ENCODE measurements around the gene PEX10. TPM values are rescaled to one million over a fixed set of nuclear protein-coding genes. Genes with fewer than 3 reads are reported as not detected.

Gene PEX10
- total and polyA plus RNA-seq, 10 of the 15 experiments (the other 5 are each of a cell fraction or from before 2014, with no cell fraction given) = 0.24 to 24.9 (median 16.8) TPM; not detected in 1

GRCh38 chr1:2378441-2378851 lies 33.9 kb downstream of the PEX10 start:
- POLR2A ChIA-PET = no interaction called here
- FAIRE-seq = no peak
- no peak for TF ChIP-seq NFIC (IDR thresholded peaks at IDR 0.05; ENCODE audit: low read depth, low read length)
- no peak for TF ChIP-seq CUX1 (IDR thresholded peaks at IDR 0.05; ENCODE audit: insufficient replicate concordance, low read depth, low read length)
- no peak for TF ChIP-seq REST (IDR thresholded peaks at IDR 0.05; ENCODE audit: low read depth, low read length)
- no peak for TF ChIP-seq IKZF2 (IDR thresholded peaks at IDR 0.05)
- TF ChIP-seq KAT2A (conservative IDR thresholded peaks at IDR 0.05; ENCODE audit: control insufficient read depth, low read depth, low read length) = no peak
- no peak for TF ChIP-seq SRF (IDR thresholded peaks at IDR 0.05; ENCODE audit: low read depth in 2 of 2, low read length in 2 of 2)
- no peak for TF ChIP-seq E2F8 (IDR thresholded peaks at IDR 0.05; ENCODE audit: low read depth, partially characterized antibody)
- TF ChIP-seq CEBPZ (IDR thresholded peaks at IDR 0.05; ENCODE audit: low read depth, low read length) = no peak

More at GRCh38 chr1:2378441-2378851, 33.9 kb downstream of the PEX10 start:
- H3K27me3 ChIP-seq (replicated peaks in 1 of 2; ENCODE audit: control insufficient read depth in 2 of 2, insufficient read depth in 2 of 2, low read length in 1 of 2) = no peaks in the 10 kb centered on the region
- no peaks in the 10 kb centered on the region for H3K79me2 ChIP-seq (ENCODE audit: control insufficient read depth, insufficient read depth, low read length)
- no peak overlapping the region for H2AFZ ChIP-seq (ENCODE audit: control insufficient read depth, low read depth, low read length)
- H3K9me3 ChIP-seq (replicated peaks; ENCODE audit: control insufficient read depth, insufficient read depth, low read length) = no peaks in the 10 kb centered on the region
- H4K20me1 ChIP-seq (ENCODE audit: control insufficient read depth, insufficient read depth) = no peaks in the 10 kb centered on the region
- H3K4me2 ChIP-seq (ENCODE audit: control insufficient read depth, insufficient read depth) = no peak overlapping the region
- no peak overlapping the region for H3K4me3 ChIP-seq
- CTCF ChIA-PET = interaction anchor here (1.1 to 4.4 kb wide), 4 partner anchors 9 to 184 kb away, joined by 3 to 98 read pairs (median 5); partner anchors contain the start of gene FAAP20
- intact Hi-C loops (cut with micrococcal nuclease; ENCODE audit: unreplicated experiment) (no loop called here), in situ Hi-C loops (cut with MboI) (no loop called here)
- H3K36me3 ChIP-seq (ENCODE audit: control insufficient read depth in 2 of 2, insufficient read depth in 2 of 2, low read length in 1 of 2) = no peaks in the 10 kb centered on the region
- H3K27ac ChIP-seq (ENCODE audit: control insufficient read depth, insufficient read depth) = no peak overlapping the region
- H3K9ac ChIP-seq (ENCODE audit: control insufficient read depth, insufficient read depth, low read length) = no peak overlapping the region
- no TSS peak for BruUV-seq (replicated peaks)
- RAD21 ChIA-PET (ENCODE audit: unreplicated experiment) = interaction anchor here (4.2 kb wide), 1 partner anchor 183 kb away, joined by 78 read pairs; the partner anchor contains the start of gene FAAP20
- WGBS (ENCODE audit: insufficient coverage, insufficient replicate concordance, low lambda C conversion rate, missing lambda C conversion rate) = 76% methylated on average over 24 of the region's 24 CpGs
- ATAC-seq (no peak), DNase-seq (ENCODE audit: low read depth, low spot score) (no peak)
- SMC1A ChIA-PET (ENCODE audit: uncharacterized antibody, unreplicated experiment) = interaction anchor here (0.9 kb wide), 1 partner anchor 183 kb away, joined by 6 read pairs; the partner anchor contains the start of gene FAAP20
- peaks cover 10% of the 10 kb centered on the region for H3K4me1 ChIP-seq (ENCODE audit: control insufficient read depth, insufficient read depth, low read length)
